Cardiac fibroblast (primary cell): ENCODE data around the gene CARD10.
A peak's percentile ranks its signal among the peaks of the same experiment; 100 is the strongest.

Experiments
- DNase-seq, 2 donors: peaks; one replicate each; pipeline versions ENCODE4 v3.0.0 to v3.0.0-alpha.2; 2010; ENCODE audit warnings: low read depth in 2 of 2
- H3K4me3 ChIP-seq, 2 donors: replicated peaks in 1 of 2; 1 replicate in 1 of 2; 2 replicates in 1 of 2; pipeline ENCODE4 v1.5.1; 2011; ENCODE audit warnings: low read depth in 2 of 2, low read length in 2 of 2, mild to moderate bottlenecking in 2 of 2, moderate library complexity in 1 of 2
- CTCF ChIP-seq: IDR thresholded peaks from one replicate; pipeline ENCODE4 v1.5.1; 2011; ENCODE audit warnings: low read depth, mild to moderate bottlenecking, low read length, inconsistent platforms

Gene CARD10

GRCh38 chr22:37455896-37456295 lies 63.3 kb downstream of the CARD10 start:
- H3K4me3 ChIP-seq = no peak overlapping the region
- DNase-seq = peak in 1 of 2 donors; percentile 22
- no peak for TF ChIP-seq CTCF

- peak; percentile 87 to 89 for DNase-seq
- H3K4me3 ChIP-seq = peak overlapping the region in 1 of 2 donors; percentile 8
- TF ChIP-seq CTCF = no peak
Measured at GRCh38 chr22:37454857-37455686, 64.1 kb downstream of the CARD10 start.

DNA sequence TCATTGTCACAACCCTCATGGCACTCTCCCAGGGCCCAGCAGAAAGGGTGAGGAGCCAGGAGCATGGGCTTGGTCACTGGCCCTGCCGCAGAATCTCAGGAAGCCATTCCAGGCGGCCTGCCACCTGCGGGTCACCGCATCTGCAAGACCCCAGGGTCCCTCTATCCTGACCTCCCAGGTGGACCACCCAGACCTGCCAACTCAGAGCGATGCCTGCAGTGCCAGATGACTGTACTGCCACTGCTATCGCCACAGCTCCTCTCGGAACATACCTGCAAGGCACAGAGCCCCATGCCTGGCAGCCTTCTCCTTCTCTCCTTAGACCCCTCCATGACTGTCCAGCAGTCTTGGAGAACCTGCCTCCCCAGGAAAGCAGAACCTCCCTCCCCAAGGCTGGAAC lies 65.5 kb downstream of the CARD10 start:
- TF ChIP-seq CTCF = no peak
- DNase-seq = no peak
- no peak overlapping the region for H3K4me3 ChIP-seq

DNA sequence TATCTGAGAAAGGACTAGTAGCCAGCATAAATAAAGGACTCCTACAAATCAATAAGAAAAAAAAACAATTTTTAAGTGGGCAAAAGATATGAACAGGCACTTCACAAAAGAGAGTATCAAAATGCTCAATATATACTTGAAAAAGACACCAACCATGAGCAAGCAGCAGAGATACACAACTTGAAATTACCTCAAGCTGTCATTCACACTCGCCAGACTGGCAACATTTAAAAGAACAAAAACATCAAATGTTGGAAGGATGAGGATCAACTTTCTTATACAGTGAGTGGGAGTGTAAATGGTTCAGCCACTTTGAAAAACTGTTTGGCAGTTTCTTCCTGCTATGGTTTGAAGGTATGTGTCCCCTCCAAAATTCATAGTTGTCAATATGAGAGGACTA lies 68.0 kb downstream of the CARD10 start:
- no peak for TF ChIP-seq CTCF
- H3K4me3 ChIP-seq = no peak overlapping the region
- no peak for DNase-seq

GRCh38 chr22:37449331-37450001 lies 69.7 kb downstream of the CARD10 start:
- no peak for DNase-seq
- TF ChIP-seq CTCF = no peak
- no peak overlapping the region for H3K4me3 ChIP-seq

DNA sequence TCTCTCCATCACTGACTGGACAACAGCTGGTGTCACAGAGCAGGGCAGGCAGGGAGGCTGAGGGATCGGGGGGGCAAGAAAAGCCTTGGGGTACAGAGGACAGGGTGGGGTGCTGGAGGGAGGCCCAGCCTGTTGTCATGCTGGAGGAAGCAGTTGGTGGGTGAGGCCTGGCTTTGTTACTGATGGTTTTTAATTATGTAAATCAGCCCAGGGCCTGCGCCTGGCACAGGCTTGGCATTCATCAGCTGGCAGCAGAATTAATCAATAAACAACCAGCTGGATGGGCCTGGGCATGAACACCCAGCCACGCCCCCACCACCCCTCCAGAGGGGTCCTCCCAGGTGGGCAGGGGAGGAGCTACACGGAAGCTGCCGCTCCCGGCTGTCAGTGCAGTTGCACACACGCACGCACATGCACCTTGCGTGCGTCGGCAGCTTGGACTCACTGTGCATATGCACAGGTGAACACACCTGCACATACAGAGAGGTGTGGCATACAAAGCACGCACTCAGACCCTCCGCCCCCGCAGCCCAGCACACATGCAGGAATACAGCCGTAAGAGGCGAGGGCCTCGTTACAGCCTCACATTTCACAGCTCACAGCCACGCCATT lies 70.6 kb downstream of the CARD10 start:
- no peak overlapping the region for H3K4me3 ChIP-seq
- TF ChIP-seq CTCF = no peak
- no peak for DNase-seq
